IMR-90 (cell line): ENCODE data around the gene PCNX4. TPM values are rescaled to one million over a fixed set of nuclear protein-coding genes. Genes with fewer than 3 reads are reported as not detected.

Experiments
- ATAC-seq: fragments of 200-7000 bp; cut with Tn5 transposase; 2 replicates; pipeline ENCODE4 v1.9.1; 2020; ENCODE audit warnings: low read depth, mild to moderate bottlenecking, moderate library complexity
- BruUV-seq: library from RNA; stranded (reverse); fragments of 400-500 nt; replicated peaks from 2 replicates; lab custom pipeline; 2021; lab: Mats Ljungman, UMichigan
- CTCF ChIA-PET: fragments of 300-600 bp; formaldehyde crosslinking; extraction: SDS; loops from one replicate; lab custom pipeline; 2021; ENCODE audit warnings: antibody characterized with exemption; lab: Yijun Ruan, JAX
- POLR2A ChIA-PET: fragments of 300-600 bp; sonication (Branson Sonifier 250); formaldehyde crosslinking; loops from one replicate; lab custom pipeline; 2022; ENCODE audit warnings: antibody characterized with exemption; ENCODE audit not compliant: unreplicated experiment; lab: Charles Lee
- DNase-seq: peaks from one replicate; pipeline ENCODE4 v3.0.0; 2013
- H2AFZ ChIP-seq: replicated peaks from 2 replicates; pipeline ENCODE3; 2013; ENCODE audit warnings: low read length, mild to moderate bottlenecking; ENCODE audit not compliant: poor library complexity
- H2AK5ac ChIP-seq: 2 replicates; pipeline ENCODE4 v1.6.1; 2013; ENCODE audit warnings: low read depth, low read length, inconsistent platforms
- H2AK9ac ChIP-seq: replicated peaks from 2 replicates; pipeline ENCODE3; 2013; ENCODE audit warnings: mild to moderate bottlenecking, low read depth, low read length, moderate library complexity; ENCODE audit not compliant: poor library complexity
- H2BK120ac ChIP-seq: 2 replicates; pipeline ENCODE4 v1.6.1; 2013; ENCODE audit warnings: low read depth, low read length, inconsistent platforms
- H2BK15ac ChIP-seq: 3 replicates; pipeline ENCODE4 v1.6.1; 2013; ENCODE audit warnings: low read depth, low read length, inconsistent platforms
- H2BK20ac ChIP-seq: 2 replicates; pipeline ENCODE4 v1.6.1; 2013; ENCODE audit warnings: low read depth, mild to moderate bottlenecking, inconsistent platforms, low read length, moderate library complexity
- H2BK5ac ChIP-seq: 2 replicates; pipeline ENCODE4 v1.6.1; 2013; ENCODE audit warnings: mild to moderate bottlenecking, low read depth, low read length, inconsistent platforms; ENCODE audit not compliant: poor library complexity, severe bottlenecking
- H3K14ac ChIP-seq: replicated peaks from 2 replicates; pipeline ENCODE4 v1.6.1; 2013; ENCODE audit warnings: low read depth, low read length, inconsistent platforms
- H3K18ac ChIP-seq: 2 replicates; pipeline ENCODE4 v1.6.1; 2013; ENCODE audit warnings: low read depth, low read length, control low read depth
- H3K23ac ChIP-seq: 2 replicates; pipeline ENCODE4 v1.6.1; 2013; ENCODE audit warnings: low read depth, low read length, inconsistent platforms
- H3K27ac ChIP-seq: 2 replicates; pipeline ENCODE4 v1.5.1; 2013; ENCODE audit warnings: mild to moderate bottlenecking, control low read depth, low read length; ENCODE audit not compliant: insufficient read depth
- H3K27me3 ChIP-seq: 2 replicates; pipeline ENCODE4 v1.6.1; 2013; ENCODE audit warnings: low read length; ENCODE audit not compliant: control insufficient read depth, insufficient read depth
- H3K36me3 ChIP-seq: 2 replicates; pipeline ENCODE4 v1.6.1; 2013; ENCODE audit warnings: low read length, mixed read lengths; ENCODE audit not compliant: control insufficient read depth, insufficient read depth
- H3K4ac ChIP-seq: 2 replicates; pipeline ENCODE4 v1.6.1; 2013; ENCODE audit warnings: low read depth, low read length, inconsistent platforms
- H3K4me1 ChIP-seq: 2 replicates; pipeline ENCODE4 v1.6.1; 2013; ENCODE audit warnings: low read length, mixed read lengths; ENCODE audit not compliant: control insufficient read depth, insufficient read depth
- H3K4me2 ChIP-seq: 2 replicates; pipeline ENCODE4 v1.6.1; 2013; ENCODE audit warnings: low read depth, mild to moderate bottlenecking, control low read depth, low read length, moderate library complexity
- H3K4me3 ChIP-seq: 2 replicates; pipeline ENCODE4 v1.5.1; 2013; ENCODE audit warnings: low read depth, mild to moderate bottlenecking, control low read depth, low read length, moderate library complexity; ENCODE audit not compliant: insufficient read depth
- H3K56ac ChIP-seq: 2 replicates; pipeline ENCODE4 v1.6.1; 2013; ENCODE audit warnings: low read length, inconsistent platforms; ENCODE audit not compliant: insufficient read depth; ENCODE audit errors: extremely low read depth
- H3K79me1 ChIP-seq, 2 experiments: 2 replicates each; pipeline ENCODE4 v1.6.1; 2013; ENCODE audit warnings: low read length in 2 of 2, inconsistent platforms in 1 of 2, low read depth in 1 of 2
- H3K9ac ChIP-seq: 2 replicates; pipeline ENCODE4 v1.6.1; 2013; ENCODE audit warnings: low read depth, low read length, control low read depth
- H3K9me1 ChIP-seq: 2 replicates; pipeline ENCODE4 v1.6.1; 2013; ENCODE audit warnings: low read length, inconsistent platforms; ENCODE audit not compliant: insufficient read depth
- H3K9me3 ChIP-seq: 2 replicates; pipeline ENCODE4 v1.6.1; 2013; ENCODE audit warnings: low read length; ENCODE audit not compliant: control insufficient read depth, insufficient read depth
- H4K20me1 ChIP-seq: 2 replicates; pipeline ENCODE4 v1.6.1; 2013; ENCODE audit warnings: low read length, inconsistent platforms; ENCODE audit not compliant: insufficient read depth
- H4K5ac ChIP-seq: 2 replicates; pipeline ENCODE4 v1.6.1; 2013; ENCODE audit warnings: mild to moderate bottlenecking, low read depth, low read length, control low read depth
- H4K8ac ChIP-seq, 2 experiments: 2 replicates each; pipeline ENCODE4 v1.6.1; 2013; ENCODE audit warnings: low read depth in 2 of 2, low read length in 2 of 2, control low read depth in 1 of 2, inconsistent platforms in 1 of 2
- H4K91ac ChIP-seq: 2 replicates; pipeline ENCODE4 v1.6.1; 2013; ENCODE audit warnings: low read depth, low read length, inconsistent platforms; ENCODE audit not compliant: insufficient read depth
- BHLHE40 ChIP-seq: fragments of 150-350 bp; IDR thresholded peaks from 2 replicates; pipeline ENCODE4 v1.6.1; 2016; ENCODE audit warnings: mild to moderate bottlenecking, low read depth, low read length
- CEBPB ChIP-seq: IDR thresholded peaks from 2 replicates; pipeline ENCODE4 v1.6.1; 2012; ENCODE audit warnings: low read depth, low read length, improper control_type of control experiment
- CHD1 ChIP-seq: IDR thresholded peaks from 2 replicates; pipeline ENCODE4 v1.6.1; 2012; ENCODE audit warnings: low read depth, low read length, improper control_type of control experiment
- ELK1 ChIP-seq: fragments of 150-350 bp; IDR thresholded peaks from 2 replicates; pipeline ENCODE4 v1.6.1; 2016; ENCODE audit warnings: low read depth, mild to moderate bottlenecking, low read length, moderate library complexity, borderline replicate concordance
- FOS ChIP-seq: fragments of 150-350 bp; IDR thresholded peaks from 2 replicates; pipeline ENCODE4 v1.6.1; 2016; ENCODE audit warnings: low read depth, low read length
- MAFK ChIP-seq: IDR thresholded peaks from 2 replicates; pipeline ENCODE4 v1.6.1; 2012; ENCODE audit warnings: low read depth, low read length, improper control_type of control experiment
- MXI1 ChIP-seq: IDR thresholded peaks from 2 replicates; pipeline ENCODE4 v1.6.1; 2012; ENCODE audit warnings: low read depth, mild to moderate bottlenecking, low read length, moderate library complexity, borderline replicate concordance
- NFE2L2 ChIP-seq: fragments of 150-350 bp; IDR thresholded peaks from 2 replicates; pipeline ENCODE4 v1.6.1; 2016; ENCODE audit warnings: low read depth, mild to moderate bottlenecking, low read length
- POLR2A ChIP-seq: IDR thresholded peaks from 2 replicates; pipeline ENCODE4 v1.6.1; 2012; ENCODE audit warnings: mild to moderate bottlenecking, low read depth, low read length
- RAD21 ChIP-seq: IDR thresholded peaks from 2 replicates; pipeline ENCODE4 v1.6.1; 2012; ENCODE audit warnings: low read length, improper control_type of control experiment
- RCOR1 ChIP-seq: IDR thresholded peaks from 2 replicates; pipeline ENCODE4 v1.6.1; 2012; ENCODE audit warnings: mild to moderate bottlenecking, low read length, improper control_type of control experiment; ENCODE audit not compliant: insufficient replicate concordance
- RFX5 ChIP-seq: IDR thresholded peaks from 2 replicates; pipeline ENCODE4 v1.8.0; 2012; ENCODE audit warnings: low read depth, mild to moderate bottlenecking, low read length, moderate library complexity
- SMC3 ChIP-seq: fragments of 150-350 bp; IDR thresholded peaks from 2 replicates; pipeline ENCODE4 v1.6.1; 2016; ENCODE audit warnings: low read depth, mild to moderate bottlenecking, antibody characterized with exemption, low read length, moderate library complexity
- USF2 ChIP-seq: fragments of 150-350 bp; IDR thresholded peaks from 2 replicates; pipeline ENCODE4 v1.6.1; 2017; ENCODE audit warnings: mild to moderate bottlenecking, antibody characterized with exemption, low read length, low read depth
- WGBS, 2 experiments: methylation state at CpG; one replicate each; pipeline versions ENCODE4 v1.1.5 to v1.1.7; 2013; ENCODE audit warnings: missing lambda C conversion rate in 2 of 2; ENCODE audit not compliant: insufficient read length in 1 of 2; ENCODE audit errors: extremely low coverage in 2 of 2; 5-methylcytosine and 5-hydroxymethylcytosine counted together
- dilution Hi-C: fragments of 300-500 bp; cut with HindIII; formaldehyde crosslinking; loops from one replicate; pipeline ENCODE4 v1.14.3; 2018; ENCODE audit warnings: low sequenced_read_pairs; ENCODE audit not compliant: unreplicated experiment
- in situ Hi-C: fragments of 300-500 bp; cut with MboI; formaldehyde crosslinking; loops from 3 replicates; pipeline ENCODE4 v1.14.3; 2019; ENCODE audit warnings: low sequenced_read_pairs, inconsistent platforms, mixed read lengths
- intact Hi-C: fragments of 100-400 bp; cut with micrococcal nuclease; formaldehyde crosslinking; loops from 2 replicates; pipeline ENCODE4 v1.10.0; 2022
- polyA plus RNA-seq, 3 experiments: library from polyadenylated mRNA; depleted of rRNA; stranded (reverse); fragments of >200 nt; gene quantifications; 2 replicates each; pipeline ENCODE4 v1.2.3, GENCODE V29; 2012; ENCODE audit warnings: low replicate concordance in 1 of 3
- total RNA-seq: library from RNA; depleted of rRNA; stranded (reverse); fragments of >200 nt; gene quantifications from 2 replicates; pipeline ENCODE4 v1.2.3, GENCODE V29; 2012

Gene PCNX4
- total and polyA plus RNA-seq, 2 of the 4 experiments (the other 2 are of a cell fraction) = 55.4 to 128 TPM

- no peak overlapping the region for H3K9ac ChIP-seq
- in situ Hi-C loops = loop anchor here (5.0 to 25.0 kb wide), 2 partner anchors 68 to 607 kb away; partner anchors contain the start of genes JKAMP and L3HYPDH
- intact Hi-C loops = loop anchor here (5.0 to 10.0 kb wide), 3 partner anchors 58 to 153 kb away; partner anchors contain the start of gene PPM1A
- H3K36me3 ChIP-seq = peaks cover 4% of the 10 kb centered on the region
- H2AK5ac ChIP-seq = peak overlapping the region; percentile 42; the same call in 1 of the 2 replicates
- H4K91ac ChIP-seq = 0 out of 2 replicates have a peak overlapping the region, but pooled peaks have one; percentile 27
- H2BK20ac ChIP-seq = no peak overlapping the region
- DNase-seq (peak; percentile 70), ATAC-seq (no peak)
- peak overlapping the region; percentile 4; the same call in 1 of the 2 replicates for H3K14ac ChIP-seq
- H3K4me3 ChIP-seq = peak overlapping the region; percentile 14; the same call in 1 of the 2 replicates
- 39% methylated on average over 2 of the region's 5 CpGs; no CpG with 5 or more reads in 1 of the 2 experiments for WGBS, 2 experiments
- CTCF ChIA-PET = no interaction called here
- no peak overlapping the region for H3K56ac ChIP-seq
- H4K20me1 ChIP-seq = peaks cover 15% of the 10 kb centered on the region; the same call in 1 of the 2 replicates
- peak overlapping the region; percentile 13; the same call in 1 of the 2 replicates for H3K23ac ChIP-seq
- H4K5ac ChIP-seq = peak overlapping the region; percentile 1; the same call in 1 of the 2 replicates
- peak overlapping the region in 1 of 2 experiments; percentile 10; a peak in 2 of 4 replicates for H4K8ac ChIP-seq
- H3K18ac ChIP-seq = peak overlapping the region; percentile 20; the same call in 1 of the 2 replicates
- peaks cover 8 to 27% of the 10 kb centered on the region in 2 experiments for H3K79me1 ChIP-seq
- H3K4me2 ChIP-seq = peak overlapping the region; percentile 73
- no peaks in the 10 kb centered on the region for H3K27me3 ChIP-seq
- peak overlapping the region; percentile 21; the same call in 1 of the 2 replicates for H3K4ac ChIP-seq
- no peaks in the 10 kb centered on the region for H3K9me3 ChIP-seq
- POLR2A ChIA-PET = no interaction called here
- peak overlapping the region; percentile 60 for H2AK9ac ChIP-seq
- no TSS peak for BruUV-seq
- H2BK5ac ChIP-seq = peak overlapping the region; percentile 96
- peak overlapping the region; percentile 44; the same call in 1 of the 2 replicates for H2BK120ac ChIP-seq
- H3K9me1 ChIP-seq = peaks cover 7% of the 10 kb centered on the region
- dilution Hi-C loops = no loop called here
- H2BK15ac ChIP-seq = no peak overlapping the region; the same call in 2 of the 3 replicates
- peaks cover 13% of the 10 kb centered on the region for H3K4me1 ChIP-seq
- H2AFZ ChIP-seq = no peak overlapping the region
- H3K27ac ChIP-seq = peak overlapping the region; percentile 63
- TF ChIP-seq ELK1 = no peak
- no peak for TF ChIP-seq BHLHE40
- no peak for TF ChIP-seq RCOR1
- no peak for TF ChIP-seq POLR2A
- TF ChIP-seq CHD1 = no peak
- TF ChIP-seq RFX5 = no peak
- no peak for TF ChIP-seq SMC3
- TF ChIP-seq FOS = no peak
- no peak for TF ChIP-seq NFE2L2
- no peak for TF ChIP-seq CEBPB
- no peak for TF ChIP-seq USF2
- no peak for TF ChIP-seq RAD21
- TF ChIP-seq MAFK = no peak
- TF ChIP-seq MXI1 = no peak
Observed at GRCh38 chr14:60094306-60094897, 2.7 kb downstream of the PCNX4 start.
